ENCODE results near the gene ROR2.

Gene ROR2

GRCh38 chr9:91764661-91765060 is 185.4 kb downstream of the ROR2 start:
- in situ Hi-C loops (cut with HindIII; ENCODE audit: low pct_unique_long_range_greater_than_20kb, low sequenced_read_pairs) = no loop called here
- DNase-seq (ENCODE audit: low read depth in 1 of 2, low spot score in 1 of 2) = no peak
- no peak for TF ChIP-seq JUND (IDR thresholded peaks at IDR 0.05; ENCODE audit: low read depth)

GRCh38 chr9:91761362-91761761 is 188.7 kb downstream of the ROR2 start:
- DNase-seq (ENCODE audit: low read depth in 1 of 2, low spot score in 1 of 2) = peak in 1 of 2 experiments; percentile 36
- TF ChIP-seq JUND (IDR thresholded peaks at IDR 0.05; ENCODE audit: low read depth) = no peak

GRCh38 chr9:91760906-91761305 is 189.1 kb downstream of the ROR2 start:
- in situ Hi-C loops (cut with HindIII; ENCODE audit: low pct_unique_long_range_greater_than_20kb, low sequenced_read_pairs) = no loop called here
- no peak for DNase-seq (ENCODE audit: low read depth in 1 of 2, low spot score in 1 of 2)
- TF ChIP-seq JUND (IDR thresholded peaks at IDR 0.05; ENCODE audit: low read depth) = no peak

More at GRCh38 chr9:91761362-91761761, 188.7 kb downstream of the ROR2 start:
- in situ Hi-C loops (cut with HindIII; ENCODE audit: low pct_unique_long_range_greater_than_20kb, low sequenced_read_pairs) = no loop called here

- in situ Hi-C loops (cut with HindIII; ENCODE audit: low pct_unique_long_range_greater_than_20kb, low sequenced_read_pairs) = no loop called here
- DNase-seq (ENCODE audit: low read depth in 1 of 2, low spot score in 1 of 2) = peak; percentile 35 to 70
- no peak for TF ChIP-seq JUND (IDR thresholded peaks at IDR 0.05; ENCODE audit: low read depth)
These were observed 191.5 kb downstream of the ROR2 start for GRCh38 chr9:91758491-91758981.

- in situ Hi-C loops (cut with HindIII; ENCODE audit: low pct_unique_long_range_greater_than_20kb, low sequenced_read_pairs) = no loop called here
- no peak for DNase-seq (ENCODE audit: low read depth in 1 of 2, low spot score in 1 of 2)
- TF ChIP-seq JUND (IDR thresholded peaks at IDR 0.05; ENCODE audit: low read depth) = no peak
These were observed 192.2 kb downstream of the ROR2 start for GRCh38 chr9:91757782-91758181.

GRCh38 chr9:91756510-91756780 is 193.6 kb downstream of the ROR2 start:
- no peak for DNase-seq (ENCODE audit: low read depth in 1 of 2, low spot score in 1 of 2)
- no peak for TF ChIP-seq JUND (IDR thresholded peaks at IDR 0.05; ENCODE audit: low read depth)
- in situ Hi-C loops (cut with HindIII; ENCODE audit: low pct_unique_long_range_greater_than_20kb, low sequenced_read_pairs) = no loop called here

- no peak for DNase-seq (ENCODE audit: low read depth in 1 of 2, low spot score in 1 of 2)
- in situ Hi-C loops (cut with HindIII; ENCODE audit: low pct_unique_long_range_greater_than_20kb, low sequenced_read_pairs) = no loop called here
- no peak for TF ChIP-seq JUND (IDR thresholded peaks at IDR 0.05; ENCODE audit: low read depth)
These were observed 194.1 kb downstream of the ROR2 start for GRCh38 chr9:91755761-91756509.

GRCh38 chr9:91753711-91754110 is 196.3 kb downstream of the ROR2 start:
- no peak for TF ChIP-seq JUND (IDR thresholded peaks at IDR 0.05; ENCODE audit: low read depth)
- in situ Hi-C loops (cut with HindIII; ENCODE audit: low pct_unique_long_range_greater_than_20kb, low sequenced_read_pairs) = no loop called here
- no peak for DNase-seq (ENCODE audit: low read depth in 1 of 2, low spot score in 1 of 2)

- DNase-seq (ENCODE audit: low read depth in 1 of 2, low spot score in 1 of 2) = no peak
- TF ChIP-seq JUND (IDR thresholded peaks at IDR 0.05; ENCODE audit: low read depth) = no peak
- in situ Hi-C loops (cut with HindIII; ENCODE audit: low pct_unique_long_range_greater_than_20kb, low sequenced_read_pairs) = no loop called here
These were observed 198.1 kb downstream of the ROR2 start for GRCh38 chr9:91751922-91752321.

GRCh38 chr9:91750343-91750742 is 199.7 kb downstream of the ROR2 start:
- in situ Hi-C loops (cut with HindIII; ENCODE audit: low pct_unique_long_range_greater_than_20kb, low sequenced_read_pairs) = no loop called here
- TF ChIP-seq JUND (IDR thresholded peaks at IDR 0.05; ENCODE audit: low read depth) = no peak
- peak in 1 of 2 experiments; percentile 12 for DNase-seq (ENCODE audit: low read depth in 1 of 2, low spot score in 1 of 2)

- in situ Hi-C loops (cut with HindIII; ENCODE audit: low pct_unique_long_range_greater_than_20kb, low sequenced_read_pairs) = no loop called here
- no peak for TF ChIP-seq JUND (IDR thresholded peaks at IDR 0.05; ENCODE audit: low read depth)
- DNase-seq (ENCODE audit: low read depth in 1 of 2, low spot score in 1 of 2) = no peak
These were observed 203.1 kb downstream of the ROR2 start for GRCh38 chr9:91746904-91747303.

GRCh38 chr9:91746357-91746756 is 203.7 kb downstream of the ROR2 start:
- no peak for DNase-seq (ENCODE audit: low read depth in 1 of 2, low spot score in 1 of 2)
- in situ Hi-C loops (cut with HindIII; ENCODE audit: low pct_unique_long_range_greater_than_20kb, low sequenced_read_pairs) = no loop called here
- TF ChIP-seq JUND (IDR thresholded peaks at IDR 0.05; ENCODE audit: low read depth) = no peak

GRCh38 chr9:91744114-91744513 is 205.9 kb downstream of the ROR2 start:
- no peak for DNase-seq (ENCODE audit: low read depth in 1 of 2, low spot score in 1 of 2)
- no peak for TF ChIP-seq JUND (IDR thresholded peaks at IDR 0.05; ENCODE audit: low read depth)
- in situ Hi-C loops (cut with HindIII; ENCODE audit: low pct_unique_long_range_greater_than_20kb, low sequenced_read_pairs) = no loop called here

GRCh38 chr9:91741522-91741921 is 208.5 kb downstream of the ROR2 start:
- no peak for TF ChIP-seq JUND (IDR thresholded peaks at IDR 0.05; ENCODE audit: low read depth)
- DNase-seq (ENCODE audit: low read depth in 1 of 2, low spot score in 1 of 2) = no peak
- in situ Hi-C loops (cut with HindIII; ENCODE audit: low pct_unique_long_range_greater_than_20kb, low sequenced_read_pairs) = no loop called here

Measured in T47D (cell line).